HepG2 (cell line): ENCODE data around the gene KCNMA1. TPM values are rescaled to one million over a fixed set of nuclear protein-coding genes. Genes with fewer than 3 reads are reported as not detected.
A peak's percentile ranks its signal among the peaks of the same experiment; 100 is the strongest.

ENCODE experiments used
- FOXP1 ChIP-seq, 2 experiments: fragments of 450-650 bp in 1 of 2; IDR thresholded peaks; 2 replicates each; pipeline ENCODE4 v1.6.1; 2017 to 2018; ENCODE audit warnings: antibody characterized with exemption in 1 of 2
- KDM3A ChIP-seq: IDR thresholded peaks from 2 replicates; pipeline ENCODE4 v1.6.1; 2018; ENCODE audit warnings: low read depth, missing compliant biosample characterization
- WIZ ChIP-seq: sonication (generic); formaldehyde crosslinking; IDR thresholded peaks from 2 replicates; pipeline ENCODE4 v1.5.1; 2020; ENCODE audit warnings: mild to moderate bottlenecking, missing genetic modification reagents
- ZNF552 ChIP-seq: sonication (generic); formaldehyde crosslinking; IDR thresholded peaks from 2 replicates; pipeline ENCODE4 v1.9.0; 2022; ENCODE audit warnings: missing genetic modification reagents, mild to moderate bottlenecking, borderline replicate concordance
- ZNF644 ChIP-seq: IDR thresholded peaks from 2 replicates; pipeline ENCODE4 v1.6.1; 2016; ENCODE audit warnings: low read depth
- ZNF766 ChIP-seq: sonication (generic); formaldehyde crosslinking; IDR thresholded peaks from 2 replicates; pipeline ENCODE4 v1.5.0; 2020; ENCODE audit warnings: missing genetic modification reagents, borderline replicate concordance
- polyA plus RNA-seq, 8 experiments: library from polyadenylated mRNA; depleted of rRNA in 3 of 8; stranded (reverse) in 7 of 8; unstranded in 1 of 8; fragments of >200 nt; fragmentation: Illumina TruSeq in 4 of 8; extraction: Trizol in 4 of 8; gene quantifications; 2 replicates each; pipeline versions ENCODE4 v1.2.1 to v1.2.3, GENCODE V29; 2011 to 2016; ENCODE audit warnings: low read depth in 4 of 8, missing spikeins in 1 of 8, mixed read lengths in 1 of 8; ENCODE audit not compliant: insufficient read depth in 1 of 8
- total RNA-seq, 5 experiments: library from RNA; depleted of rRNA; stranded (reverse); fragments of >200 nt; fragmentation: Illumina TruSeq; extraction: Trizol; gene quantifications; 2 replicates each; pipeline ENCODE4 v1.2.3, GENCODE V29; 2016; ENCODE audit warnings: low read depth in 1 of 5
- TF ChIP-seq, protein P1 (sequence below): IDR thresholded peaks from 2 replicates; pipeline ENCODE4 v1.6.1; 2018; ENCODE audit warnings: missing genetic modification reagents
- TF ChIP-seq, protein P2 (sequence below): sonication (generic); IDR thresholded peaks from 2 replicates; pipeline ENCODE4 v1.6.1; 2016; ENCODE audit warnings: low read depth, borderline replicate concordance
- TF ChIP-seq, protein P3 (sequence below): sonication (generic); formaldehyde crosslinking; IDR thresholded peaks from 2 replicates; pipeline ENCODE4 v1.4.0; 2020; ENCODE audit warnings: missing genetic modification reagents
- TF ChIP-seq, protein P4 (sequence below): sonication (generic); formaldehyde crosslinking; IDR thresholded peaks from 2 replicates; pipeline ENCODE4 v1.4.0; 2020; ENCODE audit warnings: low read depth, missing genetic modification reagents
- TF ChIP-seq, protein P5 (sequence below): sonication (generic); formaldehyde crosslinking; IDR thresholded peaks from 2 replicates; pipeline ENCODE4 v1.4.0; 2020; ENCODE audit warnings: mild to moderate bottlenecking, missing genetic modification reagents, borderline replicate concordance
- TF ChIP-seq, protein P6 (sequence below): sonication (generic); formaldehyde crosslinking; IDR thresholded peaks from 2 replicates; pipeline ENCODE4 v1.8.0; 2022; ENCODE audit warnings: missing genetic modification reagents, mild to moderate bottlenecking, inconsistent platforms, borderline replicate concordance

The KCNMA1 gene
- total and polyA plus RNA-seq, 2 of the 13 experiments (the other 11 are each of a cell fraction or from before 2014, with no cell fraction given) = 0.02 TPM; not detected in 1

DNA sequence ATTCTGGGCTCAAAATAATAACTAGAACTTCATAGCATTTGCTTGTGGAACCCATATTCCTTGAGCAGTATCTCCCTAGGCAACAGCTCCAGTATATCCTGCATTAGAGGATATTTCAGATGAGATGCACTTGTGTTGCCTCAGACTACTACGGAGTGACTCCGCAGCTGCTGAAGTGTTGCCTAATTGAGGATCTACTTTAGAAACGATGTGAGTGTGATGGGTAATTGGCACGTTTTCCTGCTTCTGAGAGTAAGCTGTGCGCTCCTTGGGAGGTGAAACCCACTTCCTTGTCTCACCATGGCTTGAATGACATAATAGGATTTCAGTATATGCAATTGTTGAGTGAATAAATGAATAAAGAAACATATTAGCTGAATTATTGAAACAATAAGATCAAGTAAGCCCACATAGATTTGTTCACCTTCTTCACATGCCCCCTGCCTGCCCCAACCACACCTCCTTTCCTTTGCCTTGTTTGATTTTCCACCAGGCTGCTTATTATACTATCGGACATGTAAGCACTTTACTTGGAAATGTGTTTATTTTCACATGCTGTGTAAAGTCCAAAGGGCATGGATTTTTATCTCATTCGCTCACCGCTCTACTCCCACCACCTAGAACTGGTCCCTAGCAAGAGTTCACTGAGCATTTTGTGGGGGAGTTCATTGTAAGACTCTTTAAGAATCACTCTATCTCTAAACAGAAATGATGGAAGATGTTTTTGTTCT lies 303.8 kb downstream of the KCNMA1 start (continued):
- no peak for TF ChIP-seq FOXP1 (IDR thresholded peaks at IDR 0.05)
- peak; percentile 90 for TF ChIP-seq FOXP1 (CRISPR knock-in tag; IDR thresholded peaks at IDR 0.05)
- TF ChIP-seq WIZ (CRISPR knock-in tag) = no peak
- TF ChIP-seq, protein P1, sequence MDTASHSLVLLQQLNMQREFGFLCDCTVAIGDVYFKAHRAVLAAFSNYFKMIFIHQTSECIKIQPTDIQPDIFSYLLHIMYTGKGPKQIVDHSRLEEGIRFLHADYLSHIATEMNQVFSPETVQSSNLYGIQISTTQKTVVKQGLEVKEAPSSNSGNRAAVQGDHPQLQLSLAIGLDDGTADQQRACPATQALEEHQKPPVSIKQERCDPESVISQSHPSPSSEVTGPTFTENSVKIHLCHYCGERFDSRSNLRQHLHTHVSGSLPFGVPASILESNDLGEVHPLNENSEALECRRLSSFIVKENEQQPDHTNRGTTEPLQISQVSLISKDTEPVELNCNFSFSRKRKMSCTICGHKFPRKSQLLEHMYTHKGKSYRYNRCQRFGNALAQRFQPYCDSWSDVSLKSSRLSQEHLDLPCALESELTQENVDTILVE = no peak
- no peak for TF ChIP-seq ZNF766 (CRISPR knock-in tag)
- TF ChIP-seq, protein P2, sequence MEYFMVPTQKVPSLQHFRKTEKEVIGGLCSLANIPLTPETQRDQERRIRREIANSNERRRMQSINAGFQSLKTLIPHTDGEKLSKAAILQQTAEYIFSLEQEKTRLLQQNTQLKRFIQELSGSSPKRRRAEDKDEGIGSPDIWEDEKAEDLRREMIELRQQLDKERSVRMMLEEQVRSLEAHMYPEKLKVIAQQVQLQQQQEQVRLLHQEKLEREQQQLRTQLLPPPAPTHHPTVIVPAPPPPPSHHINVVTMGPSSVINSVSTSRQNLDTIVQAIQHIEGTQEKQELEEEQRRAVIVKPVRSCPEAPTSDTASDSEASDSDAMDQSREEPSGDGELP = 0 out of 2 replicates have a peak, but pooled peaks have one; percentile 29
- no peak for TF ChIP-seq KDM3A (CRISPR knock-in tag)
- TF ChIP-seq, protein P3, sequence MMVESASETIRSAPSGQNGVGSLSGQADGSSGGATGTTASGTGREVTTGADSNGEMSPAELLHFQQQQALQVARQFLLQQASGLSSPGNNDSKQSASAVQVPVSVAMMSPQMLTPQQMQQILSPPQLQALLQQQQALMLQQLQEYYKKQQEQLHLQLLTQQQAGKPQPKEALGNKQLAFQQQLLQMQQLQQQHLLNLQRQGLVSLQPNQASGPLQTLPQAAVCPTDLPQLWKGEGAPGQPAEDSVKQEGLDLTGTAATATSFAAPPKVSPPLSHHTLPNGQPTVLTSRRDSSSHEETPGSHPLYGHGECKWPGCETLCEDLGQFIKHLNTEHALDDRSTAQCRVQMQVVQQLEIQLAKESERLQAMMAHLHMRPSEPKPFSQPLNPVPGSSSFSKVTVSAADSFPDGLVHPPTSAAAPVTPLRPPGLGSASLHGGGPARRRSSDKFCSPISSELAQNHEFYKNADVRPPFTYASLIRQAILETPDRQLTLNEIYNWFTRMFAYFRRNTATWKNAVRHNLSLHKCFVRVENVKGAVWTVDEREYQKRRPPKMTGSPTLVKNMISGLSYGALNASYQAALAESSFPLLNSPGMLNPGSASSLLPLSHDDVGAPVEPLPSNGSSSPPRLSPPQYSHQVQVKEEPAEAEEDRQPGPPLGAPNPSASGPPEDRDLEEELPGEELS (CRISPR knock-in tag) = peak; percentile 84
- peak; percentile 34; the same call in 1 of the 2 replicates for TF ChIP-seq ZNF644
- TF ChIP-seq, protein P4, sequence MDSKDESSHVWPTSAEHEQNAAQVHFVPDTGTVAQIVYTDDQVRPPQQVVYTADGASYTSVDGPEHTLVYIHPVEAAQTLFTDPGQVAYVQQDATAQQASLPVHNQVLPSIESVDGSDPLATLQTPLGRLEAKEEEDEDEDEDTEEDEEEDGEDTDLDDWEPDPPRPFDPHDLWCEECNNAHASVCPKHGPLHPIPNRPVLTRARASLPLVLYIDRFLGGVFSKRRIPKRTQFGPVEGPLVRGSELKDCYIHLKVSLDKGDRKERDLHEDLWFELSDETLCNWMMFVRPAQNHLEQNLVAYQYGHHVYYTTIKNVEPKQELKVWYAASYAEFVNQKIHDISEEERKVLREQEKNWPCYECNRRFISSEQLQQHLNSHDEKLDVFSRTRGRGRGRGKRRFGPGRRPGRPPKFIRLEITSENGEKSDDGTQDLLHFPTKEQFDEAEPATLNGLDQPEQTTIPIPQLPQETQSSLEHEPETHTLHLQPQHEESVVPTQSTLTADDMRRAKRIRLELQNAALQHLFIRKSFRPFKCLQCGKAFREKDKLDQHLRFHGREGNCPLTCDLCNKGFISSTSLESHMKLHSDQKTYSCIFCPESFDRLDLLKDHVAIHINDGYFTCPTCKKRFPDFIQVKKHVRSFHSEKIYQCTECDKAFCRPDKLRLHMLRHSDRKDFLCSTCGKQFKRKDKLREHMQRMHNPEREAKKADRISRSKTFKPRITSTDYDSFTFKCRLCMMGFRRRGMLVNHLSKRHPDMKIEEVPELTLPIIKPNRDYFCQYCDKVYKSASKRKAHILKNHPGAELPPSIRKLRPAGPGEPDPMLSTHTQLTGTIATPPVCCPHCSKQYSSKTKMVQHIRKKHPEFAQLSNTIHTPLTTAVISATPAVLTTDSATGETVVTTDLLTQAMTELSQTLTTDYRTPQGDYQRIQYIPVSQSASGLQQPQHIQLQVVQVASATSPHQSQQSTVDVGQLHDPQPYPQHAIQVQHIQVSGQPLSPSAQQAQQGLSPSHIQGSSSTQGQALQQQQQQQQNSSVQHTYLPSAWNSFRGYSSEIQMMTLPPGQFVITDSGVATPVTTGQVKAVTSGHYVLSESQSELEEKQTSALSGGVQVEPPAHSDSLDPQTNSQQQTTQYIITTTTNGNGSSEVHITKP (CRISPR knock-in tag) = no peak
- TF ChIP-seq, protein P5, sequence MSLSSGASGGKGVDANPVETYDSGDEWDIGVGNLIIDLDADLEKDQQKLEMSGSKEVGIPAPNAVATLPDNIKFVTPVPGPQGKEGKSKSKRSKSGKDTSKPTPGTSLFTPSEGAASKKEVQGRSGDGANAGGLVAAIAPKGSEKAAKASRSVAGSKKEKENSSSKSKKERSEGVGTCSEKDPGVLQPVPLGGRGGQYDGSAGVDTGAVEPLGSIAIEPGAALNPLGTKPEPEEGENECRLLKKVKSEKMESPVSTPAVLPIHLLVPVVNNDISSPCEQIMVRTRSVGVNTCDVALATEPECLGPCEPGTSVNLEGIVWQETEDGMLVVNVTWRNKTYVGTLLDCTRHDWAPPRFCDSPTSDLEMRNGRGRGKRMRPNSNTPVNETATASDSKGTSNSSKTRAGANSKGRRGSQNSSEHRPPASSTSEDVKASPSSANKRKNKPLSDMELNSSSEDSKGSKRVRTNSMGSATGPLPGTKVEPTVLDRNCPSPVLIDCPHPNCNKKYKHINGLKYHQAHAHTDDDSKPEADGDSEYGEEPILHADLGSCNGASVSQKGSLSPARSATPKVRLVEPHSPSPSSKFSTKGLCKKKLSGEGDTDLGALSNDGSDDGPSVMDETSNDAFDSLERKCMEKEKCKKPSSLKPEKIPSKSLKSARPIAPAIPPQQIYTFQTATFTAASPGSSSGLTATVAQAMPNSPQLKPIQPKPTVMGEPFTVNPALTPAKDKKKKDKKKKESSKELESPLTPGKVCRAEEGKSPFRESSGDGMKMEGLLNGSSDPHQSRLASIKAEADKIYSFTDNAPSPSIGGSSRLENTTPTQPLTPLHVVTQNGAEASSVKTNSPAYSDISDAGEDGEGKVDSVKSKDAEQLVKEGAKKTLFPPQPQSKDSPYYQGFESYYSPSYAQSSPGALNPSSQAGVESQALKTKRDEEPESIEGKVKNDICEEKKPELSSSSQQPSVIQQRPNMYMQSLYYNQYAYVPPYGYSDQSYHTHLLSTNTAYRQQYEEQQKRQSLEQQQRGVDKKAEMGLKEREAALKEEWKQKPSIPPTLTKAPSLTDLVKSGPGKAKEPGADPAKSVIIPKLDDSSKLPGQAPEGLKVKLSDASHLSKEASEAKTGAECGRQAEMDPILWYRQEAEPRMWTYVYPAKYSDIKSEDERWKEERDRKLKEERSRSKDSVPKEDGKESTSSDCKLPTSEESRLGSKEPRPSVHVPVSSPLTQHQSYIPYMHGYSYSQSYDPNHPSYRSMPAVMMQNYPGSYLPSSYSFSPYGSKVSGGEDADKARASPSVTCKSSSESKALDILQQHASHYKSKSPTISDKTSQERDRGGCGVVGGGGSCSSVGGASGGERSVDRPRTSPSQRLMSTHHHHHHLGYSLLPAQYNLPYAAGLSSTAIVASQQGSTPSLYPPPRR (CRISPR knock-in tag) = peak; percentile 82
- TF ChIP-seq ZNF552 (CRISPR knock-in tag) = no peak
- TF ChIP-seq, protein P6, sequence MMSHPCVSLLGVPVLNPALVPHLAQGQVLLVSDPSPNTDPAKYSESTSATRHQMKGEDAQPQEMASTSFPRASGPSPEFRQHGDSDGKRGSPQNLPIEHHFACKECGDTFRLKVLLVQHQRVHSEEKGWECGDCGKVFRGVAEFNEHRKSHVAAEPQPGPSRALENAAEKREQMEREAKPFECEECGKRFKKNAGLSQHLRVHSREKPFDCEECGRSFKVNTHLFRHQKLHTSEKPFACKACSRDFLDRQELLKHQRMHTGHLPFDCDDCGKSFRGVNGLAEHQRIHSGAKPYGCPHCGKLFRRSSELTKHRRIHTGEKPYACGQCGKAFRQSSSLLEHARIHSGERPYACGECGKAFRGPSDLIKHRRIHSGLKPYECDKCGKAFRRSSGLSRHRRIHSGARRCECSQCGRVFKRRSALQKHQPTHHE (CRISPR knock-in tag) = no peak
